SK-N-SH (cell line): Measurements from ENCODE around the gene SAMD8. TPM values are rescaled to one million over a fixed set of nuclear protein-coding genes. Genes with fewer than 3 reads are reported as not detected.
A peak's percentile ranks its signal among the peaks of the same experiment; 100 is the strongest.

Experiments used
- CTCF ChIA-PET: fragments of 300-600, 350-600 bp; formaldehyde crosslinking; extraction: SDS; loops from one replicate; lab custom pipeline; 2021; lab: Yijun Ruan, JAX
- POLR2A ChIA-PET: fragments of 350-600 bp; sonication (Branson Sonifier 250); formaldehyde crosslinking; extraction: SDS; loops from one replicate; lab custom pipeline; 2020; ENCODE audit warnings: antibody characterized with exemption, inconsistent platforms; lab: Yijun Ruan, JAX
- DNase-seq: peaks from one replicate; pipeline ENCODE4 v3.0.0; 2012
- H2AFZ ChIP-seq: fragments of 200-600 bp; sonication (generic); 2 replicates; pipeline ENCODE4 v1.8.1; 2016; ENCODE audit warnings: antibody characterized with exemption, mild to moderate bottlenecking, low read depth
- H3F3A ChIP-seq: fragments of 200-600 bp; sonication (generic); replicated peaks from 2 replicates; pipeline ENCODE3; 2016; ENCODE audit warnings: antibody characterized with exemption, mild to moderate bottlenecking; ENCODE audit not compliant: insufficient read depth
- H3K27ac ChIP-seq, 2 experiments: fragments of 200-500 bp in 1 of 2; fragments of 200-600 bp in 1 of 2; sonication (Bioruptor generic) in 1 of 2; sonication (generic), shearing (Covaris generic) in 1 of 2; 2 replicates each; pipeline versions ENCODE4 v1.5.1 to v1.6.1; 2014 to 2016; ENCODE audit warnings: low read depth in 2 of 2, inconsistent platforms in 1 of 2, low read length in 1 of 2, mild to moderate bottlenecking in 1 of 2, mixed read lengths in 1 of 2
- H3K27me3 ChIP-seq: fragments of 200-600 bp; sonication (generic), shearing (Covaris generic); 2 replicates; pipeline ENCODE4 v1.6.1; 2016; ENCODE audit warnings: mixed run types; ENCODE audit not compliant: insufficient read depth
- H3K36me3 ChIP-seq, 2 experiments: fragments of 200-500 bp in 1 of 2; fragments of 200-600 bp in 1 of 2; sonication (Bioruptor generic) in 1 of 2; sonication (generic) in 1 of 2; replicated peaks in 1 of 2; 2 replicates each; pipeline versions ENCODE3 to v1.5.1; 2014 to 2016; ENCODE audit warnings: low read length in 1 of 2, mild to moderate bottlenecking in 1 of 2; ENCODE audit not compliant: insufficient read depth in 2 of 2, control insufficient read depth in 1 of 2
- H3K4me1 ChIP-seq, 2 experiments: fragments of 200-500 bp in 1 of 2; fragments of 200-600 bp in 1 of 2; sonication (Bioruptor generic) in 1 of 2; sonication (generic), shearing (Covaris generic) in 1 of 2; 2 replicates each; pipeline versions ENCODE4 v1.5.1 to v1.6.1; 2014 to 2016; ENCODE audit warnings: low read depth in 1 of 2, low read length in 1 of 2, mixed run types in 1 of 2; ENCODE audit not compliant: insufficient read depth in 2 of 2, control insufficient read depth in 1 of 2
- H3K4me2 ChIP-seq: fragments of 200-600 bp; sonication (generic), shearing (Covaris generic); 2 replicates; pipeline ENCODE4 v1.6.1; 2017; ENCODE audit warnings: mixed run types
- H3K4me3 ChIP-seq, 2 experiments: fragments of 200-500 bp in 1 of 2; fragments of 200-600 bp in 1 of 2; sonication (Bioruptor generic) in 1 of 2; sonication (generic), shearing (Covaris generic) in 1 of 2; 2 replicates each; pipeline versions ENCODE4 v1.5.1 to v1.8.1; 2014 to 2016; ENCODE audit warnings: low read depth in 2 of 2, inconsistent platforms in 1 of 2, low read length in 1 of 2, mild to moderate bottlenecking in 1 of 2, mixed read lengths in 1 of 2, moderate library complexity in 1 of 2
- H3K79me2 ChIP-seq: fragments of 200-600 bp; sonication (generic); 2 replicates; pipeline ENCODE4 v1.8.1; 2017; ENCODE audit warnings: mild to moderate bottlenecking; ENCODE audit not compliant: insufficient read depth
- H3K9ac ChIP-seq: fragments of 200-600 bp; sonication (generic); 2 replicates; pipeline ENCODE4 v1.6.1; 2017; ENCODE audit warnings: mixed run types
- H3K9me2 ChIP-seq: fragments of 200-600 bp; sonication (generic); 2 replicates; pipeline ENCODE4 v1.6.1; 2017; ENCODE audit warnings: mixed run types
- H3K9me3 ChIP-seq: fragments of 200-600 bp; sonication (generic); 2 replicates; pipeline ENCODE4 v1.6.1; 2017; ENCODE audit warnings: mixed run types, mild to moderate bottlenecking, moderate library complexity
- H4K20me1 ChIP-seq: fragments of 200-600 bp; sonication (generic); 2 replicates; pipeline ENCODE4 v1.6.1; 2017; ENCODE audit warnings: mild to moderate bottlenecking, mixed run types; ENCODE audit not compliant: insufficient read depth
- ELF1 ChIP-seq: IDR thresholded peaks from 2 replicates; pipeline ENCODE4 v1.4.0; 2012
- EP300 ChIP-seq, 2 experiments: IDR thresholded peaks; 2 replicates each; pipeline versions ENCODE4 v1.4.0 to v1.6.1; 2012; ENCODE audit warnings: borderline replicate concordance in 1 of 2, low read depth in 1 of 2, low read length in 1 of 2
- FOXJ3 ChIP-seq: sonication (generic); formaldehyde crosslinking; IDR thresholded peaks from 2 replicates; pipeline ENCODE4 v1.5.1; 2020; ENCODE audit warnings: mild to moderate bottlenecking, missing genetic modification reagents
- FOXM1 ChIP-seq: IDR thresholded peaks from 2 replicates; pipeline ENCODE4 v1.4.0; 2012; ENCODE audit warnings: low read depth, mild to moderate bottlenecking
- GABPA ChIP-seq: IDR thresholded peaks from 2 replicates; pipeline ENCODE4 v1.4.0; 2012; ENCODE audit warnings: low read depth, mild to moderate bottlenecking
- GATA2 ChIP-seq: sonication (generic); formaldehyde crosslinking; IDR thresholded peaks from 2 replicates; pipeline ENCODE4 v1.5.0; 2020; ENCODE audit warnings: mild to moderate bottlenecking, missing genetic modification reagents
- JUND ChIP-seq: IDR thresholded peaks from 2 replicates; pipeline ENCODE4 v1.4.0; 2012
- MAX ChIP-seq: IDR thresholded peaks from 2 replicates; pipeline ENCODE4 v1.4.0; 2012; ENCODE audit warnings: low read depth
- MEF2A ChIP-seq: IDR thresholded peaks from 2 replicates; pipeline ENCODE4 v1.4.0; 2012; ENCODE audit warnings: low read depth, borderline replicate concordance
- NFIC ChIP-seq: IDR thresholded peaks from 2 replicates; pipeline ENCODE4 v1.4.0; 2012; ENCODE audit warnings: borderline replicate concordance
- NRF1 ChIP-seq: IDR thresholded peaks from 2 replicates; pipeline ENCODE4 v1.6.1; 2012; ENCODE audit warnings: low read depth, mild to moderate bottlenecking, low read length
- POLR2AphosphoS5 ChIP-seq: IDR thresholded peaks from 2 replicates; pipeline ENCODE4 v1.6.1; 2012; ENCODE audit warnings: low read depth, low read length
- RCOR1 ChIP-seq: fragments of 150-350 bp; IDR thresholded peaks from 2 replicates; pipeline ENCODE4 v1.6.1; 2017; ENCODE audit warnings: antibody characterized with exemption, low read length
- REST ChIP-seq: IDR thresholded peaks from 2 replicates; pipeline ENCODE4 v1.6.1; 2012; ENCODE audit warnings: mild to moderate bottlenecking, low read depth, low read length, moderate library complexity
- SMC3 ChIP-seq: IDR thresholded peaks from 2 replicates; pipeline ENCODE4 v1.6.1; 2012; ENCODE audit warnings: low read depth, low read length, improper control_type of control experiment
- TAF1 ChIP-seq: IDR thresholded peaks from 2 replicates; pipeline ENCODE4 v1.6.1; 2012; ENCODE audit warnings: low read depth, mild to moderate bottlenecking, low read length, moderate library complexity, borderline replicate concordance
- USF1 ChIP-seq: IDR thresholded peaks from 2 replicates; pipeline ENCODE4 v1.4.0; 2012; ENCODE audit warnings: low read depth, borderline replicate concordance
- WGBS: methylation state at CpG from one replicate; pipeline ENCODE4 v1.1.6; 2017; ENCODE audit warnings: low lambda C conversion rate; 5-methylcytosine and 5-hydroxymethylcytosine counted together
- polyA plus RNA-seq, 3 experiments: library from polyadenylated mRNA; depleted of rRNA; stranded (reverse); fragments of >200 nt; gene quantifications; 2 replicates each; pipeline ENCODE4 v1.2.3, GENCODE V29; 2012
- TF ChIP-seq, protein P1 (sequence below): fragments of 150-350 bp; IDR thresholded peaks from 2 replicates; pipeline ENCODE4 v1.6.1; 2016; ENCODE audit warnings: mild to moderate bottlenecking, low read depth, low read length
- TF ChIP-seq, protein P2 (sequence below): IDR thresholded peaks from 2 replicates; pipeline ENCODE4 v1.4.0; 2012; ENCODE audit warnings: low read depth, borderline replicate concordance
- TF ChIP-seq, protein P3 (sequence below): fragments of 150-350 bp; IDR thresholded peaks from 2 replicates; pipeline ENCODE4 v1.6.1; 2017; ENCODE audit warnings: antibody characterized with exemption, low read length, low read depth, borderline replicate concordance

The SAMD8 gene
- polyA plus RNA-seq, 1 of the 3 experiments (the other 2 are of a cell fraction) = 9.7 TPM

- Histone ChIP-seq H3K79me2 (peaks cover 70% of the 10 kb centered on the region), H3K9me2 (no peaks in the 10 kb centered on the region), H3K9me3 (no peaks in the 10 kb centered on the region), H3F3A (peaks cover 74% of the 10 kb centered on the region), H3K4me3 (no peak overlapping the region), H3K27ac (peak overlapping the region in 1 of 2 experiments; percentile 39; a peak in 1 of 4 replicates), H3K9ac (no peak overlapping the region), H4K20me1 (peaks cover 72% of the 10 kb centered on the region), H3K4me2 (no peak overlapping the region), H3K36me3 (peaks cover 52 to 63% of the 10 kb centered on the region in 2 experiments), H3K4me1 (peaks cover 13 to 34% of the 10 kb centered on the region in 2 experiments)
- no peak for DNase-seq
- ChIA-PET CTCF (interaction anchor here (1.0 to 7.1 kb wide), 4 partner anchors 8 to 800 kb away, joined by 3 to 36 read pairs (median 4); partner anchors contain the start of gene COMTD1), POLR2A (interaction anchor here (1.0 kb wide), 1 partner anchor 13 kb away, joined by 6 read pairs; no protein-coding TSS in a partner anchor)
- no peak for TF ChIP-seq RCOR1
- TF ChIP-seq MEF2A = no peak
- TF ChIP-seq GATA2 (CRISPR knock-in tag) = no peak
- TF ChIP-seq REST = no peak
- no peak for TF ChIP-seq GABPA
- no peak for TF ChIP-seq JUND
- TF ChIP-seq, all 33 proteins: peak for 0
- no peaks in the 10 kb centered on the region for H3K27me3 ChIP-seq
- 86% methylated on average over 2 of the region's 3 CpGs for WGBS
- no peak overlapping the region for H2AFZ ChIP-seq
Observed at GRCh38 chr10:75228278-75228677, 116.8 kb downstream of the SAMD8 start.

GRCh38 chr10:75228834-75229233, 117.4 kb downstream of the SAMD8 start:
- H3K36me3 ChIP-seq = peaks cover 46 to 59% of the 10 kb centered on the region in 2 experiments
- WGBS = 66% methylated on average over 4 of the region's 4 CpGs
- POLR2A ChIA-PET = interaction anchor here (1.0 kb wide), 1 partner anchor 14 kb away, joined by 6 read pairs; no protein-coding TSS in a partner anchor
- TF ChIP-seq FOXJ3 (CRISPR knock-in tag) (no peak), POLR2AphosphoS5 (no peak), TAF1 (no peak), NRF1 (no peak), ELF1 (no peak), MAX (no peak), USF1 (no peak), SMC3 (no peak), NFIC (no peak), EP300 (IDR thresholded peaks at IDR 0.05; ENCODE audit: borderline replicate concordance in 1 of 2, low read depth in 1 of 2, low read length in 1 of 2) (no peak), FOXM1 (no peak)
- TF ChIP-seq, protein P1, sequence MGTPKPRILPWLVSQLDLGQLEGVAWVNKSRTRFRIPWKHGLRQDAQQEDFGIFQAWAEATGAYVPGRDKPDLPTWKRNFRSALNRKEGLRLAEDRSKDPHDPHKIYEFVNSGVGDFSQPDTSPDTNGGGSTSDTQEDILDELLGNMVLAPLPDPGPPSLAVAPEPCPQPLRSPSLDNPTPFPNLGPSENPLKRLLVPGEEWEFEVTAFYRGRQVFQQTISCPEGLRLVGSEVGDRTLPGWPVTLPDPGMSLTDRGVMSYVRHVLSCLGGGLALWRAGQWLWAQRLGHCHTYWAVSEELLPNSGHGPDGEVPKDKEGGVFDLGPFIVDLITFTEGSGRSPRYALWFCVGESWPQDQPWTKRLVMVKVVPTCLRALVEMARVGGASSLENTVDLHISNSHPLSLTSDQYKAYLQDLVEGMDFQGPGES = no peak
- TF ChIP-seq, protein P2, sequence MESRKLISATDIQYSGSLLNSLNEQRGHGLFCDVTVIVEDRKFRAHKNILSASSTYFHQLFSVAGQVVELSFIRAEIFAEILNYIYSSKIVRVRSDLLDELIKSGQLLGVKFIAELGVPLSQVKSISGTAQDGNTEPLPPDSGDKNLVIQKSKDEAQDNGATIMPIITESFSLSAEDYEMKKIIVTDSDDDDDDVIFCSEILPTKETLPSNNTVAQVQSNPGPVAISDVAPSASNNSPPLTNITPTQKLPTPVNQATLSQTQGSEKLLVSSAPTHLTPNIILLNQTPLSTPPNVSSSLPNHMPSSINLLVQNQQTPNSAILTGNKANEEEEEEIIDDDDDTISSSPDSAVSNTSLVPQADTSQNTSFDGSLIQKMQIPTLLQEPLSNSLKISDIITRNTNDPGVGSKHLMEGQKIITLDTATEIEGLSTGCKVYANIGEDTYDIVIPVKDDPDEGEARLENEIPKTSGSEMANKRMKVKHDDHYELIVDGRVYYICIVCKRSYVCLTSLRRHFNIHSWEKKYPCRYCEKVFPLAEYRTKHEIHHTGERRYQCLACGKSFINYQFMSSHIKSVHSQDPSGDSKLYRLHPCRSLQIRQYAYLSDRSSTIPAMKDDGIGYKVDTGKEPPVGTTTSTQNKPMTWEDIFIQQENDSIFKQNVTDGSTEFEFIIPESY = no peak
- TF ChIP-seq, protein P3, sequence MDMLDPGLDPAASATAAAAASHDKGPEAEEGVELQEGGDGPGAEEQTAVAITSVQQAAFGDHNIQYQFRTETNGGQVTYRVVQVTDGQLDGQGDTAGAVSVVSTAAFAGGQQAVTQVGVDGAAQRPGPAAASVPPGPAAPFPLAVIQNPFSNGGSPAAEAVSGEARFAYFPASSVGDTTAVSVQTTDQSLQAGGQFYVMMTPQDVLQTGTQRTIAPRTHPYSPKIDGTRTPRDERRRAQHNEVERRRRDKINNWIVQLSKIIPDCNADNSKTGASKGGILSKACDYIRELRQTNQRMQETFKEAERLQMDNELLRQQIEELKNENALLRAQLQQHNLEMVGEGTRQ = no peak

More at GRCh38 chr10:75228834-75229233, 117.4 kb downstream of the SAMD8 start:
- Histone ChIP-seq H4K20me1 (peaks cover 66% of the 10 kb centered on the region), H3K9ac (no peak overlapping the region), H3K4me1 (peaks cover 19 to 34% of the 10 kb centered on the region in 2 experiments), H3F3A (peaks cover 74% of the 10 kb centered on the region), H3K4me2 (no peak overlapping the region), H3K27ac (peak overlapping the region; percentile 20 to 39; a peak in 2 of 4 replicates), H3K9me2 (no peaks in the 10 kb centered on the region), H2AFZ (no peak overlapping the region), H3K79me2 (peaks cover 65% of the 10 kb centered on the region), H3K27me3 (no peaks in the 10 kb centered on the region), H3K4me3 (no peak overlapping the region), H3K9me3 (no peaks in the 10 kb centered on the region)
- CTCF ChIA-PET = interaction anchor here (1.0 kb wide), 1 partner anchor 12 kb away, joined by 4 read pairs; no protein-coding TSS in a partner anchor
- DNase-seq = no peak
